Chondrocyte (in vitro differentiated cells): Measurements from ENCODE around the gene GABRB3. TPM values are rescaled to one million over a fixed set of nuclear protein-coding genes. Genes with fewer than 3 reads are reported as not detected.

Source experiments
- DNase-seq: peaks from one replicate; pipeline ENCODE4 v3.0.0; 2021; ENCODE audit warnings: mixed read lengths, low spot score
- H3K27ac Mint-ChIP-seq: one replicate; pipeline ENCODE4 v1.8.0; 2021; ENCODE audit warnings: mild to moderate bottlenecking, moderate library complexity, mixed read lengths; ENCODE audit not compliant: unreplicated experiment
- H3K27me3 Mint-ChIP-seq: 2 replicates; pipeline ENCODE4 v1.8.0; 2021; ENCODE audit warnings: low read depth, mixed read lengths
- H3K36me3 Mint-ChIP-seq: 2 replicates; pipeline ENCODE4 v1.8.0; 2021; ENCODE audit warnings: low read depth, mixed read lengths
- H3K4me1 Mint-ChIP-seq: 2 replicates; pipeline ENCODE4 v1.8.0; 2021; ENCODE audit warnings: low read depth, mild to moderate bottlenecking, mixed read lengths
- H3K4me3 Mint-ChIP-seq: one replicate; pipeline ENCODE4 v1.8.0; 2021; ENCODE audit warnings: mild to moderate bottlenecking, moderate library complexity, mixed read lengths; ENCODE audit not compliant: unreplicated experiment
- H3K9me3 Mint-ChIP-seq: 2 replicates; pipeline ENCODE4 v1.8.0; 2021; ENCODE audit warnings: low read depth, mixed read lengths
- total RNA-seq: library from RNA; stranded (reverse); gene quantifications from 3 replicates; pipeline ENCODE4 v1.2.1, GENCODE V29; 2021
- TF ChIP-seq, protein P1 (sequence below): fragments of 200-600 bp; sonication (generic); IDR thresholded peaks from 2 replicates; pipeline ENCODE4 v1.5.0; 2021; ENCODE audit warnings: antibody characterized with exemption, mild to moderate bottlenecking, moderate library complexity

GABRB3 gene
- total RNA-seq, 1 donor from 2014 or later = 1.6 TPM

DNA sequence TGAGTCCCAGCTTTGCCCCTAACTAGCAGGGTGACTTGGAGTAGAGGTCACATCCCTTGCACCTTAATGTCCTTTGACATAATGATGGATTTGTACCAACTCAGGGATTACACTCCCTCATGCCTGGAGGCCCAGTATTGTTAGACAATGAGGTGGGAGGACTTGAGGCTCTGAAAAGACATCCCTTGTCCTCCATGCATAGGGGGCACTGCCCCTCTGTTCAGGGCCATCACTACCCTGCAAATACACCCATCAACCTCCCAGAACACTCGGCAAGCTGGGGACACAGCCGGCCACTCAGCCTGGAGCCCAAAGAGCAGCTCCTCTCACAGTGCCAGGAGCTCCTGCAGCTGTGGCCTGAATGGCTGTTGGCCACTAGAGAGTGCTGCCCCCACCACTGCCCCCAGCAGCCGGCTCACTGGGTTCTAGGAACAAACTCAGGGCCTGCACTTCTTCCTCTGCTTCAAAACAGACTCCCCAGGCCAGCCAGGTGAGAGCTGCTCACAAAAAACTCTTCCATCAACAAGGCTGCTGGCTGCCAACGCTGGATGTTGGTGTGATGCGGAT, 90.2 kb downstream of the GABRB3 start:
- Mint-ChIP-seq H3K4me3 (no peak overlapping the region), H3K27me3 (no peaks in the 10 kb centered on the region), H3K27ac (no peak overlapping the region), H3K4me1 (no peaks in the 10 kb centered on the region), H3K36me3 (no peaks in the 10 kb centered on the region), H3K9me3 (peaks cover 15% of the 10 kb centered on the region)
- TF ChIP-seq, protein P1, sequence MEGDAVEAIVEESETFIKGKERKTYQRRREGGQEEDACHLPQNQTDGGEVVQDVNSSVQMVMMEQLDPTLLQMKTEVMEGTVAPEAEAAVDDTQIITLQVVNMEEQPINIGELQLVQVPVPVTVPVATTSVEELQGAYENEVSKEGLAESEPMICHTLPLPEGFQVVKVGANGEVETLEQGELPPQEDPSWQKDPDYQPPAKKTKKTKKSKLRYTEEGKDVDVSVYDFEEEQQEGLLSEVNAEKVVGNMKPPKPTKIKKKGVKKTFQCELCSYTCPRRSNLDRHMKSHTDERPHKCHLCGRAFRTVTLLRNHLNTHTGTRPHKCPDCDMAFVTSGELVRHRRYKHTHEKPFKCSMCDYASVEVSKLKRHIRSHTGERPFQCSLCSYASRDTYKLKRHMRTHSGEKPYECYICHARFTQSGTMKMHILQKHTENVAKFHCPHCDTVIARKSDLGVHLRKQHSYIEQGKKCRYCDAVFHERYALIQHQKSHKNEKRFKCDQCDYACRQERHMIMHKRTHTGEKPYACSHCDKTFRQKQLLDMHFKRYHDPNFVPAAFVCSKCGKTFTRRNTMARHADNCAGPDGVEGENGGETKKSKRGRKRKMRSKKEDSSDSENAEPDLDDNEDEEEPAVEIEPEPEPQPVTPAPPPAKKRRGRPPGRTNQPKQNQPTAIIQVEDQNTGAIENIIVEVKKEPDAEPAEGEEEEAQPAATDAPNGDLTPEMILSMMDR = no peak
- DNase-seq = no peak

DNA sequence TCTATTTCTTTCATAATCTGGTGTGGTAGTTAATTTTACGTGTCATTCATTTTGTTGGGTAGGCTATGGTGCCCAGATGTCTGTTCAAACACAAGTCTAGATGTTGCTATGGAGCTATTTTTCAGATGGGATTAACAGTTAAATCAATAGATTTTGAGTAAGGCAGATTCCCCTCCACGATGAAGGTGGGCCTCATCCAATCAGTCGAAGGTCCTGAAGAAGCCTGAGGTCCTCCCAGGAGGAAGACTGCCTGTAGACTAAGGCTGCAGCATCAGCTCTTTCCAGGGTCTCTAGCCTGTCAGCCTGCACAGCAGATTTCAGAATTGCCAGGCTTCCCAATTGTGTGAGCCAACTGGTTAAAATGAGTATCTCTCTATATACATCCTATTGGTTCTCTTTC, 92.9 kb downstream of the GABRB3 start:
- Mint-ChIP-seq H3K36me3 (no peaks in the 10 kb centered on the region), H3K27ac (no peak overlapping the region), H3K4me1 (no peaks in the 10 kb centered on the region), H3K27me3 (no peaks in the 10 kb centered on the region), H3K4me3 (no peak overlapping the region), H3K9me3 (peaks cover 12% of the 10 kb centered on the region)
- TF ChIP-seq, protein P1 = no peak
- no peak for DNase-seq

DNA sequence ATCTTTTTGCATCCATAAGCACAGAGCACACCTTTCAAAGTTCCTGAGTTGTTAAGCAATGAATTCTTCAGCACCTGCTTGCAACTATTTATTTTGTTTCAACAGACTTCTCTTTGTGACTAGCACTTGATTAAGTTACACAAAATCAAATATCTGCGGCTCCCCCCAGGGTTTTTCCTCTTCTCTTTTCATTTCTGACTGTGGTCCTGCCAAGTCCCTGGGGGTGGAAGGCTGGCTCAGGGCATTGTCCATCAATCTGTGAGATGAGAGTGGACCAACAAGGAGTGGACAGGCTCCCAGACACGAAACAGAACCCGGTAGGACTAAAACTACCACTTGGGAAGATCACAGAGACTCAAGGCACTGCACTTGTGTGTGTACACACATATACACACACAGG, 96.8 kb downstream of the GABRB3 start:
- H3K4me3 Mint-ChIP-seq = no peak overlapping the region
- H3K27me3 Mint-ChIP-seq = peaks cover 1% of the 10 kb centered on the region
- H3K4me1 Mint-ChIP-seq = no peaks in the 10 kb centered on the region
- no peak overlapping the region for H3K27ac Mint-ChIP-seq
- H3K9me3 Mint-ChIP-seq = peaks cover 2% of the 10 kb centered on the region
- H3K36me3 Mint-ChIP-seq = no peaks in the 10 kb centered on the region
- TF ChIP-seq, protein P1 = no peak
- no peak for DNase-seq

DNA sequence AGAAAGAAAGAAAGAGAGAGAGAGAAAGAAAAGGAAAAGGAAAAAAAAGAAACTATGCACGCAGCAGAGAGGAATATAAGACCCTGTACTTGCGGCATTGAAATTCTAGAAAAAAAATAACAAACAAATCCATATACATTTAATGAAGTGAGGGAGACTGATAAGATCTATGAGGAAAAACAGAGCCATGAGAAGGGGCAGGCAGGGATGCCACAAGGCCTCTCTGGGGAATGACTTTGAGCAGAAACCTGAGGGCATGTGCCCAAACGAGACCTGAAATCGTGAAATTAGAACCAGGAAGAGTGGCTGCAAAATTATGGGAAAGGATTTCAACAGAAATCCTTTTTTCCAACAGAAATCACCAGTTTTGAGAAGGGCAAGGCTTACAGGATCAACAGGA, 98.4 kb downstream of the GABRB3 start:
- no peak for DNase-seq
- Mint-ChIP-seq H3K27ac (no peak overlapping the region), H3K36me3 (no peaks in the 10 kb centered on the region), H3K9me3 (peaks cover 4% of the 10 kb centered on the region), H3K4me1 (no peaks in the 10 kb centered on the region), H3K4me3 (no peak overlapping the region), H3K27me3 (peaks cover 1% of the 10 kb centered on the region)
- TF ChIP-seq, protein P1 = no peak

DNA sequence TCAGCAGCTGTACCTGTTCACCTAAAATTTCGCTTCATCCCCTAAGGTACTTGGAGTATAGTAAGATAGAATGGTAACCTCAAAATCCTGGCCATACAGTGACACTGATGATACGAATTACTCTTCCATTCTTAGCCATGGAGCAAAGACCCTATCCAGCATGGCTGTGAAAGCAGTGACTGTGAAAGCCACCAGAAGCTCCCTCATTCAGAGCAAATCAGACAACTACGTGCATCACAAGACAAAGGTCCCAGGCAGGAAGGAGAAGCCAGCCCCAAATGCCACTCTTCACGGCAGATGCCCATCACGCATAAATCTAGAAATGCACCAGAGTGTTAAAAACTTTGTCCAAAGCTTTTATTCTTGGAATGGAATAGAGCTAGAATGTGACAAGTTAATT, 99.4 kb downstream of the GABRB3 start:
- no peak overlapping the region for H3K27ac Mint-ChIP-seq
- no peaks in the 10 kb centered on the region for H3K36me3 Mint-ChIP-seq
- H3K4me3 Mint-ChIP-seq = no peak overlapping the region
- H3K4me1 Mint-ChIP-seq = no peaks in the 10 kb centered on the region
- peaks cover 1% of the 10 kb centered on the region for H3K27me3 Mint-ChIP-seq
- DNase-seq = no peak
- H3K9me3 Mint-ChIP-seq = peaks cover 5% of the 10 kb centered on the region
- TF ChIP-seq, protein P1 = no peak
